Natural killer cell (primary cell): ENCODE data around the gene NDUFA1. TPM values are rescaled to one million over a fixed set of nuclear protein-coding genes. Genes with fewer than 3 reads are reported as not detected.

Experiments used
- ATAC-seq, 3 donors: fragments of 150-1000 bp in 2 of 3; fragments of 200-7000 bp in 1 of 3; cut with Tn5 transposase; 1 replicate in 1 of 3; 2 replicates in 2 of 3; pipeline ENCODE4 v1.10.0; 2021; ENCODE audit warnings: mild to moderate bottlenecking in 2 of 3, moderate library complexity in 2 of 3
- DNase-seq, 2 donors: peaks; one replicate each; pipeline versions ENCODE4 v3.0.0 to v3.0.0-alpha.2; 2013 to 2021; ENCODE audit warnings: mixed read lengths in 1 of 2
- H3K27ac ChIP-seq: one replicate; pipeline ENCODE4 v1.5.1; 2013; ENCODE audit warnings: mild to moderate bottlenecking, low read length
- H3K27me3 ChIP-seq: one replicate; pipeline ENCODE4 v1.6.1; 2013; ENCODE audit warnings: low read length; ENCODE audit not compliant: control insufficient read depth, insufficient read depth
- H3K36me3 ChIP-seq: one replicate; pipeline ENCODE4 v1.6.1; 2013; ENCODE audit warnings: low read length; ENCODE audit not compliant: control insufficient read depth, insufficient read depth
- H3K4me1 ChIP-seq: one replicate; pipeline ENCODE4 v1.6.1; 2013; ENCODE audit warnings: low read length; ENCODE audit not compliant: control insufficient read depth, insufficient read depth
- H3K4me3 ChIP-seq: one replicate; pipeline ENCODE4 v1.5.1; 2013; ENCODE audit warnings: low read length
- H3K9me3 ChIP-seq: one replicate; pipeline ENCODE4 v1.6.1; 2013; ENCODE audit warnings: low read length; ENCODE audit not compliant: control insufficient read depth, insufficient read depth
- H3K27ac Mint-ChIP-seq, 2 donors: one replicate each; pipeline ENCODE4 v1.8.0; 2022; ENCODE audit warnings: mild to moderate bottlenecking in 2 of 2, mixed read lengths in 2 of 2, moderate library complexity in 1 of 2
- H3K27me3 Mint-ChIP-seq, 2 donors: one replicate each; pipeline ENCODE4 v1.8.0; 2022; ENCODE audit warnings: low read depth in 2 of 2, mixed read lengths in 2 of 2
- H3K36me3 Mint-ChIP-seq: one replicate; pipeline ENCODE4 v1.8.0; 2022; ENCODE audit warnings: mixed read lengths
- H3K4me1 Mint-ChIP-seq, 2 donors: one replicate each; pipeline ENCODE4 v1.8.0; 2022; ENCODE audit warnings: mixed read lengths in 2 of 2
- H3K4me3 Mint-ChIP-seq: one replicate; pipeline ENCODE4 v1.8.0; 2022; ENCODE audit warnings: mild to moderate bottlenecking, moderate library complexity, mixed read lengths
- H3K9me3 Mint-ChIP-seq, 2 donors: one replicate each; pipeline ENCODE4 v1.8.0; 2022; ENCODE audit warnings: mixed read lengths in 2 of 2
- CTCF ChIP-seq: fragments of 200-600 bp; IDR thresholded peaks from one replicate; pipeline ENCODE4 v1.8.0; 2022; ENCODE audit warnings: antibody characterized with exemption
- WGBS: methylation state at CpG from one replicate; pipeline ENCODE4 v1.1.7; 2013; ENCODE audit warnings: missing lambda C conversion rate; ENCODE audit not compliant: insufficient coverage; 5-methylcytosine and 5-hydroxymethylcytosine counted together
- intact Hi-C: fragments of 100-400 bp; cut with micrococcal nuclease; formaldehyde crosslinking; loops from one replicate; pipeline ENCODE4 v1.14.2; 2022
- total RNA-seq, 4 donors: library from RNA; stranded (reverse); fragments of 120-200 nt in 1 of 4; gene quantifications; one replicate each; pipeline versions ENCODE4 v1.2.3 to v1.2.4, GENCODE V29; 2013 to 2022

Gene NDUFA1
- total RNA-seq, 3 donors from 2014 or later (not counting 1 experiment from before 2014, with no cell fraction given), result 43.6 to 56.8 (median 54.9) TPM

GRCh38 chrX:119895843-119896326 lies 24.3 kb downstream of the NDUFA1 start, which contains the start of gene AKAP14:
AKAP14 (plus strand) TSS chrX:119895893; CDS start chrX:119903224, 7,331 bp downstream.
- no peak within 1 kb of the TSS for H3K4me3 Mint-ChIP-seq
- no peaks in the 10 kb centered on the region for H3K9me3 ChIP-seq
- H3K27ac ChIP-seq, result no peak within 1 kb of the TSS
- H3K27ac Mint-ChIP-seq, result no peak within 1 kb of the TSS
- no peaks in the 10 kb centered on the region for H3K27me3 ChIP-seq
- no peak for TF ChIP-seq CTCF
- H3K9me3 Mint-ChIP-seq, result no peaks in the 10 kb centered on the region
- 93% methylated on average over 2 of the region's 4 CpGs for WGBS
- DNase-seq (no peak), ATAC-seq (no peak)
- H3K36me3 ChIP-seq, result no peaks in the 10 kb centered on the region
- H3K36me3 Mint-ChIP-seq, result no peaks in the 10 kb centered on the region
- no peaks in the 10 kb centered on the region for H3K27me3 Mint-ChIP-seq
- intact Hi-C loops, result no loop called here
- no peak within 1 kb of the TSS for H3K4me3 ChIP-seq
- H3K4me1 ChIP-seq, result no peaks in the 10 kb centered on the region
- H3K4me1 Mint-ChIP-seq, result no peaks in the 10 kb centered on the region

- TF ChIP-seq CTCF, result no peak
- DNase-seq, result no peak
- intact Hi-C loops, result no loop called here
- H3K4me1 Mint-ChIP-seq, result no peaks in the 10 kb centered on the region
- no peak overlapping the region for H3K27ac ChIP-seq
- no peaks in the 10 kb centered on the region for H3K36me3 Mint-ChIP-seq
- H3K9me3 ChIP-seq, result no peaks in the 10 kb centered on the region
- no peaks in the 10 kb centered on the region for H3K27me3 ChIP-seq
- no peak overlapping the region for H3K4me3 Mint-ChIP-seq
- no peaks in the 10 kb centered on the region for H3K9me3 Mint-ChIP-seq
- H3K4me1 ChIP-seq, result no peaks in the 10 kb centered on the region
- no CpG with 5 or more reads among the region's 2 CpGs for WGBS
- ATAC-seq, result no peak
- H3K27me3 Mint-ChIP-seq, result no peaks in the 10 kb centered on the region
- no peak overlapping the region for H3K27ac Mint-ChIP-seq
- no peak overlapping the region for H3K4me3 ChIP-seq
- H3K36me3 ChIP-seq, result no peaks in the 10 kb centered on the region
Observed at GRCh38 chrX:119899125-119899524, 27.5 kb downstream of the NDUFA1 start.

GRCh38 chrX:119900976-119901375 lies 29.3 kb downstream of the NDUFA1 start:
- Mint-ChIP-seq H3K27ac (no peak overlapping the region), H3K27me3 (no peaks in the 10 kb centered on the region), H3K9me3 (no peaks in the 10 kb centered on the region), H3K4me3 (no peak overlapping the region), H3K4me1 (no peaks in the 10 kb centered on the region), H3K36me3 (no peaks in the 10 kb centered on the region)
- H3K36me3 ChIP-seq, result no peaks in the 10 kb centered on the region
- TF ChIP-seq CTCF, result no peak
- no peak for ATAC-seq
- H3K4me3 ChIP-seq, result no peak overlapping the region
- H3K4me1 ChIP-seq, result no peaks in the 10 kb centered on the region
- H3K27ac ChIP-seq, result no peak overlapping the region
- no CpG with 5 or more reads among the region's 1 CpG for WGBS
- intact Hi-C loops, result no loop called here
- H3K9me3 ChIP-seq, result no peaks in the 10 kb centered on the region
- no peak for DNase-seq
- H3K27me3 ChIP-seq, result no peaks in the 10 kb centered on the region

GRCh38 chrX:119916310-119916709 lies 44.7 kb downstream of the NDUFA1 start:
- TF ChIP-seq CTCF, result no peak
- WGBS, result 96% methylated on average over 4 of the region's 5 CpGs
- no peak for ATAC-seq
- H3K4me3 ChIP-seq, result no peak overlapping the region
- no peak overlapping the region for H3K4me3 Mint-ChIP-seq
- intact Hi-C loops, result no loop called here
- H3K36me3 ChIP-seq, result no peaks in the 10 kb centered on the region
- H3K4me1 Mint-ChIP-seq, result no peaks in the 10 kb centered on the region
- H3K9me3 Mint-ChIP-seq, result no peaks in the 10 kb centered on the region
- H3K36me3 Mint-ChIP-seq, result no peaks in the 10 kb centered on the region
- DNase-seq, result no peak
- H3K27me3 ChIP-seq, result no peaks in the 10 kb centered on the region
- H3K9me3 ChIP-seq, result no peaks in the 10 kb centered on the region
- no peaks in the 10 kb centered on the region for H3K4me1 ChIP-seq
- no peak overlapping the region for H3K27ac ChIP-seq
- H3K27ac Mint-ChIP-seq, result no peak overlapping the region
- no peaks in the 10 kb centered on the region for H3K27me3 Mint-ChIP-seq
